Measurements from ENCODE around the gene SNAPC4.

SNAPC4 gene

DNA sequence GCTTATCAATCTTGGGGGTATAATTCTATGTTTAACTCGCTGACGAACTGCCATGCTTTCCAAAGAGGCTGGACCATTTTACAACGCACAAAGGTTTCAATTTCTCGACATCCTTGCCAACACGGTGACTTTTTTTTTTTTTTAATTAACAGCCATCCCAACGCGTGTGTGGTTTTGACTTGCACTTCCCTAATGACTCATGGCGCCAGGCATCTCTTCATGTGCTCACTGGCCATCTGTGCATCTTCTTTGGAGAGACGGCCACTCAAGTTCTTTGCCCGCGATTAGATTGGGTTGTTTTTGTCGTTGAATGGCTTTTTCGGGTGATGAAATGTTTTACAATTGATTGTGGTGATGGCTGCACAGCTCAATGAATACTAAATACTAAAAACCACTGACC, 14.0 kb downstream of the SNAPC4 start:
- Mint-ChIP-seq H3K9me3 (no peaks in the 10 kb centered on the region), H3K27ac (no peak overlapping the region), H3K4me3 (peak overlapping the region; percentile 42 to 71), H3K36me3 (ENCODE audit: insufficient read depth) (peaks cover 38% of the 10 kb centered on the region), H3K4me1 (ENCODE audit: low read depth in 2 of 2) (peaks cover 22 to 30% of the 10 kb centered on the region in 2 donors), H3K27me3 (no peaks in the 10 kb centered on the region)
- ATAC-seq (replicated peaks) (peak; percentile 18), DNase-seq (no peak)

DNA sequence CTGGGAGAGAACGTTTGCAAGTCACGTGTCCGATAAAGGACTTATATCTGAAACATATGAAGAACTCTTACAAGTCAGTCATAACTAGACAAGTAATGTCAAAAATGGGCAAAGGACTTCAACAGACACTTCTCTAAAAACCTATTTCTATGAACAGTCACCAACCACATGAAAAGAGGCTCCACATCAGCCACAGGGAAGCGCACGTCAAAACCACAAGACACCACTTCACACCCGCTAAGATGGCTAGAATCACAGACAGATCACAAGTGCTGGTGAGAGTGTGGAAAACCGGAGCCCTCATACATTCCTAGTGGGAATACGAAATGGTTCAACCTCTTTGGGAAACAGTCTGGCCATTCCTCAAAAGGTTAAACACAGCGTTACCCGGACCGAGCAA, 15.0 kb downstream of the SNAPC4 start:
- ATAC-seq (replicated peaks) (peak; percentile 96), DNase-seq (peak; percentile 18 to 42 (median 33))
- Mint-ChIP-seq H3K4me3 (peak overlapping the region; percentile 51 to 71), H3K27me3 (no peaks in the 10 kb centered on the region), H3K9me3 (no peaks in the 10 kb centered on the region), H3K27ac (peak overlapping the region in 1 of 2 donors; percentile 25), H3K36me3 (ENCODE audit: insufficient read depth) (peaks cover 30% of the 10 kb centered on the region), H3K4me1 (ENCODE audit: low read depth in 2 of 2) (peaks cover 22 to 30% of the 10 kb centered on the region in 2 donors)

GRCh38 chr9:136383436-136383835, 16.5 kb downstream of the SNAPC4 start:
- H3K27me3 Mint-ChIP-seq: no peaks in the 10 kb centered on the region
- H3K4me3 Mint-ChIP-seq: no peak overlapping the region
- H3K4me1 Mint-ChIP-seq (ENCODE audit: low read depth in 2 of 2): peaks cover 20 to 25% of the 10 kb centered on the region in 2 donors
- peaks cover 14% of the 10 kb centered on the region for H3K36me3 Mint-ChIP-seq (ENCODE audit: insufficient read depth)
- ATAC-seq (replicated peaks): no peak
- no peak for DNase-seq
- H3K9me3 Mint-ChIP-seq: no peaks in the 10 kb centered on the region
- H3K27ac Mint-ChIP-seq: no peak overlapping the region

DNA sequence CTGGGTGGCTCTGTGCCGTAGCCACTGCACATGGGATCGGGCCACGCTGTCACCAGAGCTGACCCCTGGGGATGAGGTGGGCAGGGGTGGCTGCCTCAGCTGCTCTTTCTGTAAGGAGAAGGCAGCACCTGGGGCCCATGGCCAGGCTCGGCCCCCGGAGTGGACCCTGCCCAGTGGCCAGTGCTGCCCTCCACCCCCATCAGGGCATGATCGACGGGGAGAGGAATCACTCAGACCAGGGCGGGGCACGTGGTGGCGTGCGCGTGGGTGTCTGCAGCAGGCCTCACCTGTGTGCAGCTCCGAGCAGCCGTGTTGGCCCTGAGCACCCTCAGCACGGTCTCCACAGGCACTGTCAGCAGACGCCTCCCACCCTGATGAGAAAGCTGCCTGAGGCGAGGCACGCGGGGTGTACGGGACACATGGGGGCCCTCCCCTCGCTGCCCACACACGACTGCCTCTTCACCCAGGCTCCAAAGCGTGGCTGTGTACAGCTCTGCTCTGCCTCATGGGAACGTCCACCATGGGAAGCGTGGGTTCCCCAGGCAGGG, 17.9 kb downstream of the SNAPC4 start:
- Mint-ChIP-seq H3K36me3 (ENCODE audit: insufficient read depth) (peaks cover 6% of the 10 kb centered on the region), H3K4me3 (no peak overlapping the region), H3K27ac (no peak overlapping the region), H3K27me3 (no peaks in the 10 kb centered on the region), H3K9me3 (no peaks in the 10 kb centered on the region), H3K4me1 (ENCODE audit: low read depth in 2 of 2) (peaks cover 20 to 25% of the 10 kb centered on the region in 2 donors)
- ATAC-seq (replicated peaks) (no peak), DNase-seq (no peak)

DNA sequence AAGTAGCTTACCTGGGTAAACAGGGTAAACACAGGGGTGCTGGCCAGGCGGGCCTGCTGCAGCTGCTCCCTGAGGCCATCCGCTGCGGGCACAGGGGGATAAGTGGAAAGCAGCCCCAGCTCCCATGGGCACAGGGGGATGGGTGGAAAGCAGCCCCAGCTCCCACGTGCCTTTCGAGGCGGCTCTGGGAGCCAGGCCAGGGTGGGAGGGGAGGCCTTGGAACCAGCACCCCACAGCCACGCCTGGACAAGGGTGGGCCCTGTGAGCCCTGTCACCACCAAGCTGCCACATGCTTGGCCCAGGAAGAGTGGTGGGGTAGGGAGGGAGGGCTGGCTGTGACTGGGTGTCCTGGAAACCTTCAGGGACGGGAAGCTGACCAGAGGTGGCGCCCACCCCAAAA, 18.7 kb downstream of the SNAPC4 start:
- Mint-ChIP-seq H3K36me3 (ENCODE audit: insufficient read depth) (peaks cover 6% of the 10 kb centered on the region), H3K9me3 (no peaks in the 10 kb centered on the region), H3K27me3 (no peaks in the 10 kb centered on the region), H3K4me3 (no peak overlapping the region), H3K27ac (no peak overlapping the region), H3K4me1 (ENCODE audit: low read depth in 2 of 2) (peaks cover 18 to 25% of the 10 kb centered on the region in 2 donors)
- ATAC-seq (replicated peaks): no peak
- DNase-seq: no peak

DNA sequence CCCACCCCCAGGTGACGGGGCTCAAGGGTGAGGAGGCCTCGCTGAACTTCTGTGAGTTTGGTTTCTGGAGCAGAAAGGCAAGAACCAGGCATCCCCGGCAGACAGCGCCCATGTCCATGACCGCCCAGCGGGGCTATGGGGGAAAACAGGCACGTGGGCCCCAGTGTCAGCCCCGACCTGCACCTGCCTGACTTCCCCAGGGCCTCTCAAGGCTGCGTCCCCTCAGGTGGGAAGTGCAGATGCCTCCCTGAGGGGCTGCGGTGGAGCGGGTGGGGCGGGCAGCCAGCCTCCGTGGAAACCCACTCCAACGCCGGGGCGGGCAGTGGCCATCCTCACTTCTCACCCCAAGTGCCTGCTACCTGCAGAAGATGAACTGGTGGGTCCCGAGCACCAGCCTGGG, 19.6 kb downstream of the SNAPC4 start:
- peaks cover 6% of the 10 kb centered on the region for H3K36me3 Mint-ChIP-seq (ENCODE audit: insufficient read depth)
- H3K9me3 Mint-ChIP-seq: no peaks in the 10 kb centered on the region

GRCh38 chr9:136379891-136380290, 20.1 kb downstream of the SNAPC4 start:
- no peak for DNase-seq
- Mint-ChIP-seq H3K4me3 (no peak overlapping the region), H3K36me3 (ENCODE audit: insufficient read depth) (peaks cover 6% of the 10 kb centered on the region), H3K27ac (no peak overlapping the region), H3K27me3 (no peaks in the 10 kb centered on the region), H3K4me1 (ENCODE audit: low read depth in 2 of 2) (peaks cover 4 to 10% of the 10 kb centered on the region in 2 donors), H3K9me3 (no peaks in the 10 kb centered on the region)
- no peak for ATAC-seq (replicated peaks)

More for the DNA sequence above, 19.6 kb downstream of the SNAPC4 start:
- no peaks in the 10 kb centered on the region for H3K27me3 Mint-ChIP-seq
- no peak for ATAC-seq (replicated peaks)
- H3K27ac Mint-ChIP-seq: no peak overlapping the region
- H3K4me3 Mint-ChIP-seq: no peak overlapping the region
- peaks cover 9 to 15% of the 10 kb centered on the region in 2 donors for H3K4me1 Mint-ChIP-seq (ENCODE audit: low read depth in 2 of 2)
- DNase-seq: no peak

DNA sequence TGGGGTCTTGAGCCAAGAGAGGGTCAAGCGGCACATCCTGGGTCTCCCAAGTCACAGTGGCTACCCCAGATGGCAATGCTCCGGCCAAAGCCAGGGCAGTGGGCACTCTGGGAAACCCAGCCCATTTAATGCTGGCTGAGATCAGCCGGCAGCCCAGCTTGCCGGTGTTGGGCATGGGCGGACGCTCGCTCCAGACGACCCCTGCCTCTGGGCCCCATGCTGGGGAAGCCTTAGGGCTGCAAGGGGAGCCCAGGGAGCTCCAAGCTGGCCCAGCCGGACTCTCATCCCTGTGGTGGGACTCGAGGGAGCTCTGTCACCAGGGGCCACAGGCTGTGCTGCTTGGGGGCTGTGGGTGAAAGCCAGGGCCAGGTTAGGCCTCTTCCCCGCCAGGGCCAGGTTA, 20.6 kb downstream of the SNAPC4 start:
- peaks cover 6% of the 10 kb centered on the region for H3K36me3 Mint-ChIP-seq (ENCODE audit: insufficient read depth)
- H3K27me3 Mint-ChIP-seq: no peaks in the 10 kb centered on the region
- DNase-seq (no peak), ATAC-seq (replicated peaks) (no peak)
- no peak overlapping the region for H3K27ac Mint-ChIP-seq
- no peaks in the 10 kb centered on the region for H3K9me3 Mint-ChIP-seq
- H3K4me3 Mint-ChIP-seq: no peak overlapping the region
- peaks cover 0 to 6% of the 10 kb centered on the region in 2 donors for H3K4me1 Mint-ChIP-seq (ENCODE audit: low read depth in 2 of 2)

DNA sequence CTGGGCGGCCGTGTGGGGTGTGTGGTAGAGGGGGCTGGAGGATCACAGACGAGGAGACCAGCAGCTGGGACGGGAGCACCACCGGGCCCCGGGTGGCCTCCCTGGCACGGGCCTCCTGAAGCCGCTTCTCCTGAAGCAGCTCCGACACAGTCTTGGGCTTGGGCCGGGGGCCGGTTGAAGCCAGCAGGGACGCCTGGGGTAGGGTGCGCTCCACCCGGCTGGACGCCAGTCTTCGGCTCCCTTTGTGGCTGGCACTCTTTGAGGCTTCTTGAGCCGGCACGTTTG, 21.0 kb downstream of the SNAPC4 start:
- no peaks in the 10 kb centered on the region for H3K27me3 Mint-ChIP-seq
- H3K9me3 Mint-ChIP-seq: no peaks in the 10 kb centered on the region
- ATAC-seq (replicated peaks): no peak
- H3K36me3 Mint-ChIP-seq (ENCODE audit: insufficient read depth): peaks cover 6% of the 10 kb centered on the region
- H3K27ac Mint-ChIP-seq: no peak overlapping the region
- DNase-seq: no peak
- peaks cover 0 to 2% of the 10 kb centered on the region in 2 donors for H3K4me1 Mint-ChIP-seq (ENCODE audit: low read depth in 2 of 2)
- H3K4me3 Mint-ChIP-seq: no peak overlapping the region

- H3K36me3 Mint-ChIP-seq (ENCODE audit: insufficient read depth): peaks cover 3% of the 10 kb centered on the region
- no peak for DNase-seq
- no peaks in the 10 kb centered on the region for H3K27me3 Mint-ChIP-seq
- H3K4me1 Mint-ChIP-seq (ENCODE audit: low read depth in 2 of 2): no peaks in the 10 kb centered on the region
- no peak for ATAC-seq (replicated peaks)
- H3K4me3 Mint-ChIP-seq: no peak overlapping the region
- no peak overlapping the region for H3K27ac Mint-ChIP-seq
- H3K9me3 Mint-ChIP-seq: no peaks in the 10 kb centered on the region
Observed at GRCh38 chr9:136378170-136379002, 21.6 kb downstream of the SNAPC4 start.

DNA sequence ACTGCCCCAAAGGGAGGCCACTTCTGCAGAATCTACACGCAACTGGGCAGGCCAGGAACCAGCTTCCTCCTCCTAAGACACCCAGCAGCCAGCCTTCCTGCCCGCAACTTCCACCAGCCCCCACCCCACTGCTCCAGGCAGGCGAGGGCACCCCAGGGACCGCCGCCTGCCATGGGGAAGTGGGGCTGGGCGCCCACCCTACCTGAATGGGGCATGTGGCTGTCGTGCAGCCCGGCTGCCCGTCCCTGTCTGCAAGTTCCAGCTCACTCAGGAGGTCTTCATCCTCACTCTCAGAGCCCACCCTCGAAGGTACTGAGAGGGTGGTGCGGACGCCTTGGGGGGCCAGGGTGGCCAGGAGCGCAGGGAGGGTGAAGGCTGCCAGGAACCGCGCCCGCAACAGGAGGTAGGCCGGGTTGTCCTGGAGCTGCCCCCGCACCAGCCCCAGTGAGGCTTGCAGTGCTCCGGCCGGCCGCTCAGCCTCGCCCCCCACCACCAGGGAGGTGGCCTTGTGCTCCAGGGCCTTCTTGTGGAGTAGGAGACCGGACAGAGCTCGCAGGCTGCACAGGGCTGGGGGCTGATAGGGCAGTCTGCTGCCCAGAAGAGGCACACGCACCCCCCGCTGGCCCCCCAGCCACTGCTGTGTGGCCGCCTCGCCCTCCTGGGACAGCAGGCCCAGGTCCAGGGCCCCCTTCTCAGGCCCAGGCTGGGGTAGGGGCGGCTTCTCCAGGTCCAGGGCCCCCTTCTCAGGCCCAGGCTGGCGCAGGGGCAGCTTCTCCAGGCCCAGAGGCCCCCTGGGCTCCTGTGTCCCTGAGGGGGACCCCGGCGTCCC, 22.4 kb downstream of the SNAPC4 start:
- H3K27ac Mint-ChIP-seq: no peak overlapping the region

GRCh38 chr9:136376457-136376856, 23.5 kb downstream of the SNAPC4 start:
- H3K4me3 Mint-ChIP-seq: no peak overlapping the region

More for the DNA sequence above, 22.4 kb downstream of the SNAPC4 start:
- H3K4me1 Mint-ChIP-seq (ENCODE audit: low read depth in 2 of 2): no peaks in the 10 kb centered on the region
- H3K36me3 Mint-ChIP-seq (ENCODE audit: insufficient read depth): peaks cover 3% of the 10 kb centered on the region
- H3K4me3 Mint-ChIP-seq: no peak overlapping the region
- H3K9me3 Mint-ChIP-seq: no peaks in the 10 kb centered on the region
- H3K27me3 Mint-ChIP-seq: no peaks in the 10 kb centered on the region
- DNase-seq (no peak), ATAC-seq (replicated peaks) (no peak)

DNA sequence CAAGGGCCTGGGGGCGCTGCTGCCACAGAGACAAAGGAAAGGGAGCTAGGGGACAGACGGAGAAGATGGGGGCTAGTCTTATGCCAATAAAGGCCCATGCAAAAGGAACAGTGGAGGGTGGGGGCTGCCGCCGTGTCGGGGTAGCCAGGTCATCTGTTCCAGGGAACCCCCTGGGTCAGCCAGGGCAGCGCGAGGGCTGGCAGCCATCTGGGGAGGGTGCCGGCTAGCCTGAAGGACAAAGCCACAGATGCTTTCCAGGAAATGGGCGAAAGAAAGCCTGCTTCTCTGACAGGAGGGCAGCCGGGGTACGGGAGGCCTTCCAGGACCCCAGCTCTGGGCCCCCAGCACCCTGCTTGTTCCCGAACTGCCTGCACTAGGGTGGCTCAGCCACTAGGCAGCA, 24.9 kb downstream of the SNAPC4 start:
- Mint-ChIP-seq H3K4me3 (no peak overlapping the region), H3K36me3 (ENCODE audit: insufficient read depth) (no peaks in the 10 kb centered on the region), H3K27ac (peak overlapping the region; percentile 6 to 62), H3K4me1 (ENCODE audit: low read depth in 2 of 2) (no peaks in the 10 kb centered on the region), H3K9me3 (no peaks in the 10 kb centered on the region), H3K27me3 (no peaks in the 10 kb centered on the region)
- no peak for ATAC-seq (replicated peaks)
- no peak for DNase-seq

More at GRCh38 chr9:136376457-136376856, 23.5 kb downstream of the SNAPC4 start:
- Mint-ChIP-seq H3K4me1 (ENCODE audit: low read depth in 2 of 2) (no peaks in the 10 kb centered on the region), H3K27ac (no peak overlapping the region), H3K36me3 (ENCODE audit: insufficient read depth) (peaks cover 3% of the 10 kb centered on the region), H3K27me3 (no peaks in the 10 kb centered on the region), H3K9me3 (no peaks in the 10 kb centered on the region)
- DNase-seq: no peak
- ATAC-seq (replicated peaks): no peak

Data from effector memory CD8-positive, alpha-beta T cell (primary cell).